ENCODE measurements around the gene CNTN6.

- TF ChIP-seq CTCF (IDR thresholded peaks at IDR 0.05) (no peak), POLR2A (IDR thresholded peaks at IDR 0.05) (no peak)
These were observed 37.0 kb upstream of the CNTN6 start for GRCh38 chr3:1055870-1056269.
